ENCODE data around the gene TTC7B.

- TF ChIP-seq CTCF (IDR thresholded peaks at IDR 0.05) (peak; percentile 49 to 77 (median 61)), POLR2AphosphoS5 (IDR thresholded peaks at IDR 0.05) (no peak), POLR2A (IDR thresholded peaks at IDR 0.05) (no peak)
Measured at GRCh38 chr14:90518941-90519256, 297.3 kb downstream of the TTC7B start.
